ENCODE results near the gene C2orf42.
"Not testable (repeated sequence)": the region's sequence is repeated elsewhere in the genome, so short reads cannot be mapped to it uniquely, and the experiment has no call there.

Gene C2orf42

GRCh38 chr2:70103531-70104061 lies 87.2 kb downstream of the C2orf42 start:
- no peak for TF ChIP-seq CTCF (IDR thresholded peaks at IDR 0.05)
- H3K27ac ChIP-seq, result no peak overlapping the region

GRCh38 chr2:70102323-70102905 lies 88.4 kb downstream of the C2orf42 start:
- not testable (repeated sequence) for DNase-seq (ENCODE audit: low spot score)

More at GRCh38 chr2:70103531-70104061, 87.2 kb downstream of the C2orf42 start:
- H3K4me3 ChIP-seq, result no peak overlapping the region
- no peak for DNase-seq (ENCODE audit: low spot score)

GRCh38 chr2:70101686-70102085 lies 89.1 kb downstream of the C2orf42 start:
- H3K27ac ChIP-seq; DNase-seq (ENCODE audit: low spot score); H3K4me3 ChIP-seq: not testable (repeated sequence)

More at GRCh38 chr2:70102323-70102905, 88.4 kb downstream of the C2orf42 start:
- H3K4me3 ChIP-seq, H3K27ac ChIP-seq: not testable (repeated sequence)

GRCh38 chr2:70101174-70101573 lies 89.6 kb downstream of the C2orf42 start:
- no peak overlapping the region for H3K27ac ChIP-seq
- no peak for DNase-seq (ENCODE audit: low spot score)
- H3K4me3 ChIP-seq, result no peak overlapping the region
- no peak for TF ChIP-seq CTCF (IDR thresholded peaks at IDR 0.05)
